Fibroblast of upper back skin (primary cell): ENCODE data around the gene LINC01488.

Experiments used
- DNase-seq: peaks from one replicate; pipeline ENCODE4 v3.0.0-alpha.2; 2013

Gene LINC01488

GRCh38 chr11:69535908-69536307, 54.4 kb downstream of the LINC01488 start:
- DNase-seq = no peak

GRCh38 chr11:69536406-69536805, 54.9 kb downstream of the LINC01488 start:
- DNase-seq = no peak

GRCh38 chr11:69537126-69537525, 55.7 kb downstream of the LINC01488 start:
- no peak for DNase-seq

GRCh38 chr11:69537855-69538640, 56.6 kb downstream of the LINC01488 start:
- DNase-seq = no peak

- no peak for DNase-seq
Observed at GRCh38 chr11:69538854-69539253, 57.4 kb downstream of the LINC01488 start.

- no peak for DNase-seq
Observed at GRCh38 chr11:69539416-69540117, 58.1 kb downstream of the LINC01488 start.

- no peak for DNase-seq
Observed at GRCh38 chr11:69540118-69541000, 58.9 kb downstream of the LINC01488 start.

GRCh38 chr11:69541001-69541285, 59.5 kb downstream of the LINC01488 start:
- no peak for DNase-seq

- peak; percentile 41 for DNase-seq
Observed at GRCh38 chr11:69541501-69542313, 60.2 kb downstream of the LINC01488 start.

- peak; percentile 44 for DNase-seq
Observed at GRCh38 chr11:69542314-69543168, 61.1 kb downstream of the LINC01488 start.
